Measurements from ENCODE around the gene IRX5.

IRX5 gene

DNA sequence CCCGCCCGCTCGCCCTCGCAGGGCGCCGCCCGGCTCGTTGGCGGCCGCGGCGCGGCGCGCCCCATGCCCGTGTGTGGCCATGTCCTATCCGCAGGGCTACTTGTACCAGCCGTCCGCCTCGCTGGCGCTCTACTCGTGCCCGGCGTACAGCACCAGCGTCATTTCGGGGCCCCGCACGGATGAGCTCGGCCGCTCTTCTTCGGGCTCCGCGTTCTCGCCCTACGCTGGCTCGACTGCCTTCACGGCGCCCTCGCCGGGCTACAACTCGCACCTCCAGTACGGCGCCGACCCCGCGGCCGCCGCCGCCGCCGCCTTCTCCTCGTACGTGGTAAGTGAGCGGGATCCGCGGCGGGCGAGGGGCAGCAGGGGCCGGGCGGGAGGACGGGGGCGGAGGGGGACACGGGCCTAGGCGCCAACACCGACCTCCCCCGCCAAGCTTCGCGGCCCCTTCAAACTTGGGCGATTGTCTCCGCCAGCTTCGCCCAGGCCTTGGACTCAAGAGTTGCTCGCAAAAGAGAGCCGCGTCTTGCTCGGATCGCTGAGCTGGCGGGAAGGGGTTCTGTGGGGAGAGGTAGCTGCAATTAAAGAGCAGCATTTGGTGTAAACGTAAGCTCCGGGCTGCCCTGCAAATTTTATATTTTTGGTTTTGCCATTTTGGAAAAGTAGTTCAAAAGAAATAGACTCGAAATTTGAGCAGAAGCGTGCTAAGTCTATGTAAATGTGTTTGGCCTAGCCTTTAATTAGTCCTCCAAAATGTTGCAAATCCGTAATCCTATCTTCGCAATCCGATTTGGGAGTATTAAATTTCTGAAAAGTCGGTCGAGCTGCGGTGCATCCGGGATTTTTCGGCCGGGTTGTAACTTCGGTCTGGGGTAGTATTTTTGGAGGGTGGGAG, 702 bp downstream of the IRX5 start:
- no peak for DNase-seq

DNA sequence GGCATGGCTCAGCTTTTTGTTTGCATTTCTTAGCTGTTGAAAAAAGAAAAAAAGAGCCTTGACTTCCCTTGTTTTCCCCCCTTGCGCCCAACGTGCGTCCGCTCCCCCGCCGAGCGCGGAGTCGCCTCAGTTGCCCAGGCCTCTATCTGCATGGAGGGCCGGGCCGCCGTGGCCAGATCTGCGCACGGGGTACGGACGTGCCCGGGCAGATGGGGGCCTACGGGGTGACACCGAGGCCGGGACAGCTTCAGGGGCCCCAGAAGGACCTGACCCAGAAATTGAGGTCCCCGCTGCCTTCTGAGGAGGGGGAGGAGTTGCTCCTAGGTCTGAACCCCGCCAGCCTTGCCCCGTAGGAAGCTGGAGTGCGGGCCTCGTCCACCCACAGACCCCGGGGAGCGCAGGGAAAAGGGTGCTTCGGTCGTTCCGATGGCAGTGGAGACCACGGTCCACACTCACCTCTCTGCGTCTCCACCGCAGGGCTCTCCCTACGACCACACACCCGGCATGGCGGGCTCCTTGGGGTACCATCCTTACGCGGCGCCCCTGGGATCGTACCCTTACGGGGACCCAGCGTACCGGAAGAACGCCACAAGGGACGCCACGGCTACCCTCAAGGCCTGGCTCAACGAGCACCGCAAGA, 1.5 kb downstream of the IRX5 start:
- no peak for DNase-seq

DNA sequence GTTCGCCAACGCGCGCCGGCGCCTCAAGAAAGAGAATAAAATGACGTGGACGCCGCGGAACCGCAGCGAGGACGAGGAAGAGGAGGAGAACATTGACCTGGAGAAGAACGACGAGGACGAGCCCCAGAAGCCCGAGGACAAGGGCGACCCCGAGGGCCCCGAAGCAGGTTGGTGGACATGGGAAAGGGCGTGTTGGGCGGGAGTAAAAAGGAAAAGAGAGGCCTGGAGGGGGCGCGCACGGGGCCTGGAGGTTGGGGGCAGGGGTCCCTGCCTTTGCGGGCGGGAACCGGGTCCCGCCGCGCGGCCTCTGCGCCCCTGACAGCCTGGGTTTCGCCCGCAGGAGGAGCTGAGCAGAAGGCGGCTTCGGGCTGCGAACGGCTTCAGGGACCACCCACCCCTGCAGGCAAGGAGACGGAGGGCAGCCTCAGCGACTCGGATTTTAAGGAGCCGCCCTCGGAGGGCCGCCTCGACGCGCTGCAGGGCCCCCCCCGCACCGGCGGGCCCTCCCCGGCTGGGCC, 2.1 kb downstream of the IRX5 start:
- no peak for DNase-seq

DNA sequence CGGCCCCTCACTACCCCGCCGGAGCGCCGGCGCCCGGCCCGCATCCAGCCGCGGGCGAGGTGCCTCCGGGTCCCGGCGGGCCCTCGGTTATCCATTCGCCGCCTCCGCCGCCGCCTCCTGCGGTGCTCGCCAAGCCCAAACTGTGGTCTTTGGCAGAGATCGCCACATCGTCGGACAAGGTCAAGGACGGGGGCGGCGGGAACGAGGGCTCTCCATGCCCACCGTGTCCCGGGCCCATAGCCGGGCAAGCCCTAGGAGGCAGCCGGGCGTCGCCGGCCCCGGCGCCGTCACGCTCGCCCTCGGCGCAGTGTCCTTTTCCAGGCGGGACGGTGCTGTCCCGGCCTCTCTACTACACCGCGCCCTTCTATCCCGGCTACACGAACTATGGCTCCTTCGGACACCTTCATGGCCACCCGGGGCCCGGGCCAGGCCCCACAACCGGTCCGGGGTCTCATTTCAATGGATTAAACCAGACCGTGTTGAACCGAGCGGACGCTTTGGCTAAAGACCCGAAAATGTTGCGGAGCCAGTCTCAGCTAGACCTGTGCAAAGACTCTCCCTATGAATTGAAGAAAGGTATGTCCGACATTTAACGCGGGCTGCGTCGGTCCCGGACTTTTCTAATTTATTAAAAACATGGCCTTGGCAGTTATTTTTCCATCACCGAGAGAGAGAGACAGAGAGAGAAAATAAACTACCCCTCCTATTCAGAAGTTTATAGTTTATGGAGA, 2.8 kb downstream of the IRX5 start:
- DNase-seq, result no peak

DNA sequence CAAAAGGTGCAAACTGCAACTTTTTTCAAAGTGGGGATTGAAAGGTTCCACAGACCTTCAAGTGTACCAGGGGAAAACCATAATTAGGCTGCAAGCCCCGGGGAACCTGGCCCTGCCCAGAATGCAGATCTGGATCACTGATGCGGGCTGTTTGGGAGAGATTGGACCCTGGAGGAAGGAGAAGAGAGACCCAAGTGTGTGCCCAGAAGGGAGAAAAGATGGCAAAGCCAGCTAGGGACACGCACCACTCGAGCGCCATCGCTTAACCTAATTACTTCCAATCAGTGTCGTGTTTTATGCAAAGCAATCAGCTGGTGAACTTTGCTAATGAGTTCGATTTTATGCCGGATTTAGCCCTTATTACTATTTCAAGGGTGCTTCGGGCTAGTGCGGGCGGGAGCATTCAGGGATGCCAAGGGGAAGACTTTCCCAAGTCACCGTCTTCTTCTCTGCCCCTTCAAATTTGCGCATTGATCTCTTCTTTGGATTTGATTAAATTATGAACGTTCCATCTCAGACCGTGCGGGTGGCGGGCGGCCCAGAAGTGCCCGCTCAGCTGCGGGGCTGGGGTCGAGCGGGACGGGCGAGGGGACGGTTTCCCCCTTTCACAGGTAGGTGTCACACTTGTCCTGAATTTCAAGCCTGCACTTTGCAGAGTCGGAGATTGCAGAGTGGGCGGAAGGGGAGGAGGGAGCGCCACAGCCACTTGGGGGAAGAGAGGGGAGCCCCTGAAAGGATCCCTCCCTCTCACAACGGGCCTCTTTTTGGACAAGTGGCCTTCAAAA, 4.0 kb downstream of the IRX5 start:
- no peak for DNase-seq

DNA sequence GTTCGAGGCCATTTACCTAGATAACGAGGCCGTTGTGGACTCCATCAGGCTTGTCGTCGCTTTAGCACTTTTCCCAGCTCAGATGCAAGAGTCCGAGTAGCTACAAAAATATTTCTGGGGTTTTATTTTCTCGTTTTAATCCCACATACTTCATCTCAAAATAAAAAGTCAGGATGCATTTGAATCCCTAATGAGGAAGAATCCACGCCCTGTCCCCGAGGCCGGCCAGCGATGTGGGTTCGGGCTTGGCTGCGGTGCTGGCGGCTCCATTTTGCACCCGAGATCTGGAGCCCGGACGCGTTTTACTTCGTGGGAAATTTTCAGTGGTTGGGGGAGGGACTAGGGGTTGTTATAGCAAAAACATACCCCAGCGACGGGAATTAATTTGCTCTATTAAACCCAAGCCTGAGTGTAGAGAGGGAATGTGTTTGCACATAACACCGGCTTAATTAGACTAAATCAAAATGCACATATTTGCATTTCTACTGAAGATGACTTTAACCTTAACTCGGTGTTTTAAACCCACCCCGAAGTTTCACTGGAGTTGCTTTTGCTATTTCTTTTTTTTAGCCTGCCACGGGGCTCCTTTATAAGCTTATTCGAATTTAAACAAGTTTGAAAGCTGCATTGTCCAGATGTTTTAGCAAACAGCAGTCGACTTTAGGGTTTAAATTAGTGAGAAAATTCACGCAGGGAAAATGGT, 4.8 kb downstream of the IRX5 start:
- DNase-seq, result no peak

DNA sequence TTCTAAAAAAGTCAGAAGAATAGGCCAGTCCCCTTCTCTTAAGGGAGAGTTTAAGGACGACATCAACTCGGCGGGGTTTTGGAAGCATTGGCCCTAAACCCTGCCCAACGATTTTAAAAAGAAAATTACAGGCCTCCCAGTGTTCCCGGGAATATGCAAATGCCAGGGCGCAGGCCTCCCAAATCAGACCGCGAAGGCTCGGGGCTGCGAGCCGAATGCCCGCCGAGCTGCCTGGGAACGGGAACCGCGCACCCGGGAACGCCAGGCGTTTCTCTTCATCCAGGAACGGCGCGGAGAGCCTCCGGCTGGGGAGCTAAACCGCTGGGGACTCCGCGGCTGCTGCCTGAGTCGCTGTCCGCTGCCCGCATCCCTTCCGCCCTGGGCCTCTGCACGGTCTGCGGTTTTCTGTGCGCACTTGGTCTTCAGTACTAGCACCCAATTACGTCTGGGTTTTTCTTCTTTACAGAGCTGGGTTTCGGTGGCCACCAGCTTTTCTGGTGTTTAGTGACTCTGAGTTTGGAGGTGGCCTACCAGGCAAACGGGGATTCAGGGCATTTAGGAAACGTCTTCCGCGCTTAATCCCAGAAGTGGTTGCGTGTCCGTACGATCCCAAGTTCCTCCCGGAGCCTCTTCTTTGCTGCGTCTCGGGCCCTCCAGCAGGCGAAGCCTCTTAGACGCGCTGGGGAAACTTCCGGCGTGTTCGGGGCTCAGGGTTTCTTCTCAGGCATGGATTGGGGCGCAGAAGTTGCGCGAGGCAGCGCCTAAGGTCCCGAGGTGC, 5.7 kb downstream of the IRX5 start:
- DNase-seq, result peak; percentile 62

DNA sequence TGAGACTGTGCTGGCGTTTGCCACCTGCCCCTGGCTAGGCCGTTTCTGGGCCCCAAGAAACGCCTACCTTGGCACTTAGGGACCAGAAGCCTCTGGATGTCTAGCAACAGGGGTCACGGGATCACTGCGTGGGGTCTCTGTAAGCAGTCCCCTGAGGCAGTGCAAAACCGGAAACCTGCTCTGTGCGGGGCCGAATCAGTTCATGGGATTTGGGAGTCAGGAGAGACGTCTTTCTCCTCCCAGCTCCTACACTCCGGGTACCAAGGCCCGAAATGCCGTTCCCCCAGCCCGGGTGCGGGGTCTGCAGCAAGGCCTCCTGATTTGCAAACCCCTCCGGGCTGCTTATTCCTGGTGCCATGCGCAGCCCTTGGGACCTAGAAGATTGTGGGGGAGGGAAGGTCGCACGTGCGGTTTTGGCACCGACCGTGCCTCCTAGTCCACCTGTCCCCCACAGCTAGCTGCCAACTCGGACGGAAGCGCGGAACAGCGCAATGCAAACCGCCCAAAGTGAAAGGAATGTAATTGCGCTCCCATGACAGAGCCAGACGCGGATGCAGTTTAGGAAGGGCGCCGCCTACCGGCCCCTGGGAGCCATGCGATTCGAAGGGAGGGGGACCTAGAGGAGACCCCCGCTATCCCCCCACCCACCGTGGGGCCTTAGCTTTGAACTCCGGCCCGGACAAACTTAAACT, 6.5 kb downstream of the IRX5 start:
- peak; percentile 73 for DNase-seq

DNA sequence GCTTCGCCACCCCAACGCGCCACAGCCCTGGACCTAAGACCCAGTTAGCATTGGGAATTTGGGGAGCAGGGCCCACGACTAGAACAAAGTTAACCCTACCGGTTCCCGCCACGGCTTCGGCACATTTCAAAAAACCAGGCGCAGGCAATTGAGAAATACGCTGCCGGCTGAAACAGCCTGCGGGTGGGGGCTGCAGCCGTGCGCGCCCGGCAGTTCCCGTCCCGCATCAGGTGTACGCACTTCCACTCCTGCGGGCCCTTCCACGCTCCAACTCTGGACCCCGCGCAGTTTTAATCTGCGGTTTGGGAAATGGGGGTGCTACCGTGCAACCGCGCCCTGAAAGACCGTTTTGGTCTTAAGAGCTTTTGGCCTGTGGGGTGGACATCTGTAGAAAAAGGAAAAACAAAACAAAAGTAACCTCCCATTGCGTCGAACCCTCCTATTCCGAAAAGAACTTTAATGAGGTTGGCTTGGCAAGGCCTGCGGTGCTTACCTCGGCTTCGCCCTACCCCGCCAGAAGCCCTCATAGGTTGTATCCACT, 7.1 kb downstream of the IRX5 start:
- no peak for DNase-seq

DNA sequence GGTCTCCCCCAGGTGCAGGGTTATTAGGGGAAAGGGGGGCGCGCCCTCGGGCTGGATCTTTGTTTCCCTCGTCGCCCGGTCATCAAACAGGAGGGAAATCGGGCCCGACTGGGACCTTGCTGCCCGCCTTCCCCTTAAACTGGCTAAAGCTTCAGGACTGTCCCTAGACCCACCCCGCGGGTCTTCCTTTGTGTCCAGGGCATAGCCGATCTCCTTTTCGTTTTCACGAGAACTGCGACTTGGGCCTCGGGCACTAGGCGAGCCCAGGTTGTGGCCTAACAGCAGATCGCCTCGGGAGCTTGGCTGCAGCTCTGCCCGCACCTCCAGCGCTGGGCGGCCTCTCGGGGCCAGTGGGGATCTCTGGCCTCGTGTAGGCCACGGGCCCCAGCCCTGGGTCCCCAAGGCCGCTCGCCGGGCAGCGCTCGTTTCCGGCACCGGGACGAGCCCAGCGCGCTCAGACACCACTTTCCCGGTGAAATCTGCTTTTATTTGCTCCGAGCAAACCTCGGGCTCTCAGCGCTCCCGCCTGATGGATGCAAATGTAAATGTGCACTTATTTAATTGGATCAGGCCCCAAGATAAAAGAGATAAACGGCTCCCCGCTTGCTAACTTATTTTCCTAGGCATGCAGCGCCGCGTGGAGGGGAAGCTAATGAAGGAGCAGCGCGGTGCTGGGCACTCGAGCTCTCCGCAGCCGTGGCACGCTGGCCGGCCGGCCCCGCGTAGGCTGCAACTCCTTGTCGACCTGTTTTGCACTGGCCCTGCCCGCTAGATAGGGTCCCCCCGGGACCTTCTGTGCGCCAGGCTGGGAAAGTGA, 7.8 kb downstream of the IRX5 start:
- DNase-seq, result no peak

DNA sequence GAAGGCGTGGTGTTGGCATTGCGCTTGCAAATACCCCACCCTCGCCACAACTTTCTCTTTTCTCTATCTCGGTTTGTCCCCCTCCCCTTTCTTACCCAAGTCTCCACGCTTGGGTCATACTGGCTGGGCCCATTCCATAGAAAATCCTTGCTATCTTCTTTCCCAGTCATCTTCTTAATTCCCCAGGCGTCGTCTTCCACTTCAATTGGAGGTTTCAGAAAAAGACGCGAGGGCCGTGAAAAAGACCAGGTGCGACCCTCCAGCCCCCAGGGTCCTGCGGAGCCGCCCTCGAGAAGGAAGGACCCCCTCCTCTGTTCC, 8.3 kb downstream of the IRX5 start:
- DNase-seq, result no peak

DNA sequence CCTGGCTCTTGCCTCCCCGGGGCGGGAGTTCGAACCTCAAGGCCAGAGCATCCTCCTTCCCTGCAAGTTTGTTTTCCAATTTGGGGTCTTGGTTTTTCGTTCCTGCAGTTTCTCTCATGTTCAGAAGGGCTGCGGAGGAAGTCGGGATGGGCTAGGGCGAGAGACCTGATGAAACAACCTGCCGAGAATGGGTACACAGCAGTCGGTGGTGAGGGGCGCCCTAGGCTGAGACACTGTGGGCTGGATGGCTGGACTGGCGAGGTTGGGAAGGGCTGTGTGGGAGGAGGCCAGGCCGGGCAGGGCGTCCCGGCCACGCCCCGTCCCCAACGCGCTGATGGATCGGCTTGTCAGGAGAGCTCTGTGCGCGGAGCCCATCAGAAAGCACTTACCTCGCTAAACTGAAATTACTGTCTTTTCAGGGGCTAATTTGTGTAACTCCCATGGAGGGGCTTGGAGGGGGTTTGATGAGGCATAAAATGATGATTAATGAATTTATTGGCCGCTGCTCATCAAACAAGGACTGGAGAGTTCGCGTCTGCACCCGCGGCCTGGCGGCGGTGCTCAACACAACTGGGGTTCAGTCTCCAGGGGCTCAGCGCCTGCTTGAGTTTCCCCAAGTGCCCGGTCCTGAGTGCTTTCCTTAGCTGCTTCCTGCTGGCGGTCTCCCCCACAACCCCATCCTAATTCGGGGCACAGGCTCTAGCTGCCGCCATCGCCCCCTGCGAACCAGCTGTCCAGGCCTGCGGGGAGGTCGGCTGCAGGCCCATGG, 9.0 kb downstream of the IRX5 start:
- DNase-seq, result no peak

DNA sequence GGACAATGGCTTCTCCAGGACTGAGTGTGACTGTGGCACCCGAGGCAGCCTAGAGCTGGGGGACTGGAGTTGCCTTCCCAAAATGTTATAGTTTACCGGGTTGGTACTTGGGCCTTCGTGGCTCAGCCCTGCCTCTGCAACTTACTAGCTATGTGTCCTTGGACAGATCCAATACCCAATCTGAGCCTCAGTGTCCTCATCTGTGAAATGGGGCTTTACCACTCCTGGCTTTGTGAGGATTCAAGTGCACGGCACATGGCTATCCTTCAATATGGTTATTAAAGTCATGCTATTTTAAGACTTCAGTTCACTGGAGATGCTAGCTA, 9.6 kb downstream of the IRX5 start:
- no peak for DNase-seq

DNA sequence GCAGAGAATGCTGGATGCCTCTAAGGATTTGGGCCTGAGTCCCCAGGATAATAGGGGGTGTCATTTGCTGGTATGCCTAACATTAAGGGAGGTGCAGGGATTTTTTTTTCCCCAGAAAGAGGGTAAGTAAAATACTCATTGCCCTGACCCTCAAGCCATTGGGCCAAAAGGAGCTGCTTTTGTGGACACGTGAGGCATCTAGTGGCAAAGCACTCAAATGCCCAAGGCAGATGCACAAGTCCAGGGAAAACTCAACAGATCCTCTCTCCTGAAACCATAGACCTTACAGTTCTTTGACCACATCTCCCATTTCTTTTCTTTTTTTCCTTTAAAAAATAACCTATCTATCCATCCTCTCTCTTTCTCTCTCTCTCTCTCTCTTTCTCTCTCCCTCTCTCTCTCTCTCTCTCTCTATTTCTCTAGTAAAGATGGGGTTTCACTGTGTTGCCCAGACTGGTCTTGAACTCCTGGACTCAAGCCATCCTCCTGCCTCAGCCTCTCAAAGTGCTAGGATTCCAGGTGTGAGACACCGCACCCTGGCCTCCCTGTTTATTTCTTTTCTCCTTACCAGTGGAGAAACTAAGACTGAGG, 11.8 kb downstream of the IRX5 start:
- DNase-seq, result no peak

DNA sequence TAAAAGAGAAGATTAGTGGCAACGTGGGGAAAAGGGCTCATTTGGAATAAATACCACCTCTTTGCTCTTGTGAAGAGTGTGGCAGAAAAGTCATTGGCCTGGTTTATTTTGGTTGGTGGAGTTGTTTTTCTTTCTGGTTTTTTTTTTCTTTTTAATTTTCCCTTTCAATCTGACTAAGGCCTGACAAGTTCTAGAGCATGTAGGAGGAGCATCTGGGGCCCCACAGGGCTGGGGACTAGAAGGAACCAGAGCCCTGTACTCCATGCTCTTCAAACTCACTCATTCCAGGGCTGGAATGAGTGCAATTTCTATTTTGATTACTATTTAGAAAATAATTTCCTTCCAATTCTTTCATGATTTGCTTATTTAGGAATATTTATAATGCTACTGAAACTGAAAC, 13.3 kb downstream of the IRX5 start:
- no peak for DNase-seq

DNA sequence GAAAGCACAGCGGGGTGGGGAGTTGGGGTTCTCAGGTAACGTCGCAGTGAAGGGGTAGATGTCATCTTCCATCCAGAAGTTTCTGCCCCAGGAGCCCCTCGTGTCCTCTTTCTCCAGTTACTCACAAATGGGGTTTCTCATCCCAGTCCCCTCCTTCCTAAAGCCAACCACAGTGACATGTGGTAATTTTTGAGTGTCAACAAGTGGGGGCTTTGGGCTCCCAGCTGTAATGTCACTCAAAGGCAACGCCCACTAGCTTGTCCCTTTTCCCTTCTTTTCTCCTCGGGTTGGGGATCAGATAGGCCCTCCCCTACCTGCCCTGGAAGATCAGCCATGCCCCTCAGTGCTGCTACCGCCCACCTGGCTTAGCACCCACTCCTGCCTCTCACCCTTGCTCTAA, 14.4 kb downstream of the IRX5 start:
- no peak for DNase-seq

DNA sequence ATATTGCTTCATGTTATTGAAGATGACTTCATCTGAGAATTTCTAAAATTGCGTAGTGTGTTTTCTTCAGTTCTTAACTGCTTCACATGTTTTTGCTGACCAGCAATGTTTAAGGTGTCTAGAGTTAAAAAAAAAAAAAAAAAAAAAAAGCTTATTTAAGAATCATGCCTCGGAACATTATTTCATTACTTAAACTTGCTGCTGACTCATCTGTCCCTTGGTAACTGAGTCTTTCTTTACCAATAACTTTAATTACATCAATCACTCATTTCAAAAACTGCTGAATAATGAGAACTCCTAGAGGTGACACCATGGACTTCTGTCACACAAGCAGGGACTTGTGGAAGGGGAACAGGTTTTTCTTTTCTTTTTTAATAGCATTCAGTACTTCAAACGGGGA, 16.2 kb downstream of the IRX5 start:
- no peak for DNase-seq

DNA sequence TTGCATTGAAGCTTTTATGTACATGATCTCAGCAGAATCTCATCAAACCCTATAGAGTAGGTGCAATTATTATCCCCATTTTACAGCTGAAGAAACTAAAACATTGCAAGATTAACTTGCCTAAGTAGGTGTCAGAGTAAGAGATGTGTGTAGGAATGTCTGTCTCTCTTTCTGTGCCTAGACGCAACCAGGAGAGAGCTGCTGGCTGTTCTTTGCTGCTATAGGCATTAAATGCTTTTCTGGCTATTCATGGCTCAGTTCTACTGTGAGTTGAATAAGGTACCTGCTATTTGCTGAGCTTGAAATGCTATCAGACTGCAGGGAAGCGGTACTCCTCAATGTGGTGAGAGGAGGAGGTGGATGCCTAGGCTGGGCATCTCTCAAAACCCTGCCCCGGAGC, 17.0 kb downstream of the IRX5 start:
- DNase-seq, result no peak

DNA sequence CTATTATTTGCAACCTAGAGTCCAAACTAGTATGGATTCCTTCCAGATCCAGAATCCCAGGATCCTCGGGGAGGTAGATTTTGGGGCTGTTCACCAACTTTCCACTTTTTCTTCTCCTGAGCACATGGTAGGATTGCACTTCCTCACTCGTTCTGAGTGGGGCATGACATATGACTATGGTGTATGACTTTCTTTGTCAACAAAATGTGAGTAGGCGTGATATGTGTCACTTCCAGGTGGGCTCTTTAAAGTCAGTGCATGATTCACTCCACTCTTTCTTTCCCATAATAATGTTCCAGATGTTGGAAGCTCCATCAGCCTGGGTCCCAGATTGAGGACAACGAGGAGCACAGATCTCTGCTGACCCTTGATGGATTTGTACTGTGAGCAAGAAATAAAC, 21.5 kb downstream of the IRX5 start:
- no peak for DNase-seq

All from RPMI8226 (cell line).